ENCODE measurements around the gene ROBO2.

The ROBO2 gene

GRCh38 chr3:77427528-77427927 lies 387.6 kb downstream of the ROBO2 start:
- no peak for DNase-seq

DNA sequence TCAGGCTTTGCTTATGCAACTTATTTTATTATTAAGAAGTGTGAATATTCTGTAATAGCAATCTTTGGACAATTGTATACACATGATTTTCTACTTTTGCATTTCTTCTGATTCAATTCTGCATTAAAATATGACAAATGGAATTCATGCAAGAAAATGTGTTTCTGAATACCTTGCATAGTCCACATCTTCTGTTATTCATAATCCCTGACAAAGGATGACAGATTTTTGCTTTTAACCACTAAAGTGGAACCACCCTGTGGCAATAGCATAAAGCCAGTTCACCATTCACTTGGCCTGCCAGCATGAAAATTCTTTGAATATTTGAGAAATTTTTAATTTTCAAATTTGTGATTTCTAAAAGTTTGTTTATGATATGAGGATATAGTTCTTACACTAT lies 397.0 kb downstream of the ROBO2 start:
- no peak for DNase-seq

GRCh38 chr3:77446084-77446483 lies 406.2 kb downstream of the ROBO2 start:
- no peak for DNase-seq

- DNase-seq: no peak
Observed at GRCh38 chr3:77446761-77447160, 406.9 kb downstream of the ROBO2 start.

DNA sequence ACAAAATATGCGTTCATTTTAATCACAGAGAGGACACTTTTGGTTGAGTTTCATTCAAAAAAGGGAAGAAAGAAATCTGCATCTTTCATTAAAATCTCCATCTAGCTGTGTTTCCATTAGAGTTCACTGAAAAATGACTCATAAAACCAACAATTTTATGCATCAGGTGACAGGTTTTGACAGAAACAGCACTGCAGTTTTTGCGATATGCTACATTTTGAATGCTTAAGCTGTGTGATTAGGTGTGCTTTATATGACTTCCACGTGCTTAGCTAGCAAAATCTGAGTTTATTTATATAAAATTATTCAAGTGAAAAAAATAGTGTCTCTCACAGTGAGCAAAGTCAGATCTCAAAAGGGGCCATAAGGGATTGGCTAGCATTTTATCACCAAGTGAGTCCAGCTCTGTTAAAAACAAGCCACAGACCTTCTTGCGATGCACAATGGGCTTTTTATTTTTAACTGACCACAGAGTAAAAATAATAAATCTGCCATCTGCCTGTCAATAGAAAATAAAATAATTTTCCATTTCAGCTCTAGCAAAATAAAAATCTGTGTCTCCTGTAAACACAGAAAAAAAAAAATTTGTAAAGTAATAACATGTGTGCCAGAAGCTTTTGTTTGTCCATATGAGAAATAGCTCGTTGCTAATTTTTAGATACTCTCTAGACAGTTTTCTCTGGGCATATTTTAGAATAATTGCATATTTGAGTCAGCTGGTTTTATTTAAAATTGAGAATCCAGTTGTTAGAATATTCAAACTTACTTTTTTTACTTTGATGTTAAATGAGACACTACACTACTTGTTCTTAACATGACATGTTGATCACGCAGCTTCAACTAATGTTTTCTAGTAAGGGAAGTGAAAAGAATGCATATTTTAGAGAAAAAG lies 409.8 kb downstream of the ROBO2 start:
- no peak for DNase-seq

- DNase-seq: no peak
Observed at GRCh38 chr3:77456431-77456830, 416.5 kb downstream of the ROBO2 start.

GRCh38 chr3:77456906-77457305 lies 417.0 kb downstream of the ROBO2 start:
- DNase-seq: no peak

DNA sequence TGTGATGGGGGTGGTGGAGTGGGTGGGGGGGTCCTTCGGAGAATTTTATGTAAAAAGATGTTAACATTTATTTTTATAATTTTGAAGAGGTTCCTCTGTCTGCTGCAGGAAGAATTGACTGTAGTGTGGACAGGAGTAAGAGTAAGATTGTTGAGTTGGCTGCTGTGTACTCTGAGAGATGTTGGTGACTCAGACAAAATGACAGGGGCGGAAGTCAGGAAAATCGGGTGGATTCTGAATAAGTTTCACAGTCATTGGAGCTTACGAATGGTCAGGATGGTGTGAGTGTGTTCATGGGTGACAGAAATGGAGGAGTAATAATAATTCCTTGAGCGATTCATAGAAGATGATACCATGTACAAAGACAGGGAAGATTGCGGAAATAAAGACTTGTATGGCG lies 420.0 kb downstream of the ROBO2 start:
- DNase-seq: no peak

- DNase-seq: no peak
Observed at GRCh38 chr3:77460326-77460725, 420.4 kb downstream of the ROBO2 start.

- DNase-seq: no peak
Observed at GRCh38 chr3:77462951-77463350, 423.1 kb downstream of the ROBO2 start.

- DNase-seq: no peak
Observed at GRCh38 chr3:77464111-77464688, 424.3 kb downstream of the ROBO2 start.

DNA sequence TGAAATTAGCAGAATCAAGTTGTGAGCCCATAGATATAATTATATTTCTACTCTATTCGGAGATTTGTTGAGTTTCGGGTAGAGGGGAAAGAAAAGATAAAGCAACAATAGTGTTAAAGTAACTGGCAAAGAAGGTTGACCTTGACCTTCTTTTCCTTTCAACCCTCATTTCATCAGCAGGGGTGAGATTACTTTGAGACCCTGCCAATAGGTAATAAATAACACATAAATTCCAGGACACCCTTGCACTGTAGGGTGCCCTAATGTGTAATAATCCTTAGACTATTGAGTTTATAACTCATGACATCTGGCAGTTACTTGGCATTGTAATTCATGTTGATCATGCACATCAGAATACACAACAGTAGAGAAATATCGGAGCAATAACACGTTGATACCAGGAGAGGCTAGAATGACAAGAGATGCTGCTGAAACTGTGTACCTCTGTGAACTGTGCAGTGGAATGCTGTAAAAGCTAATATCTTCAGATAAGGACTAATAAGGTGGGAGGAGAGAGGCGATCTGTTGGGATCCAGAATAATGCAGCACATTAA lies 426.7 kb downstream of the ROBO2 start:
- no peak for DNase-seq

- DNase-seq: no peak
Observed at GRCh38 chr3:77467702-77468625, 428.1 kb downstream of the ROBO2 start.

GRCh38 chr3:77468626-77469020 lies 428.7 kb downstream of the ROBO2 start:
- DNase-seq: no peak

GRCh38 chr3:77475507-77475906 lies 435.6 kb downstream of the ROBO2 start:
- DNase-seq: no peak

GRCh38 chr3:77479021-77479420 lies 439.1 kb downstream of the ROBO2 start:
- no peak for DNase-seq

DNA sequence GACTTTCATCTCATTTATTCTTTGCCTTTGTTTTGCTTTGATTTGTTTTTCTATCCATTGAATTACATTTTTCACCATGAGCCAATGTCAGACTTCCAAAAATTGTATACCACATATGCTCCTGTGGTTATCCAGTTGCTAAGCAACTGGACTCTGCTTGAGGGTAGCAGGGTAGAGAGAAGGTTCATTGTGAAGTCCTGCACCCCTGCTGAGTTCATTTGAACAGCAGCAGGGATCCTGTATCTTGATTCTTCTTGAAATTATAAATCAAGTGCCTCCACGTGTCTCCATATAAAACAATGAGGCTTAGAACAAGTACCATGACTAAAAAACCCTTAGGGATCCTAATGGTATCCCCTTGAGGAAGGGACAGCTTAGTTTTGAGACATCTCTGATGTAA lies 449.3 kb downstream of the ROBO2 start:
- DNase-seq: no peak

GRCh38 chr3:77491961-77492360 lies 452.1 kb downstream of the ROBO2 start:
- no peak for DNase-seq

DNA sequence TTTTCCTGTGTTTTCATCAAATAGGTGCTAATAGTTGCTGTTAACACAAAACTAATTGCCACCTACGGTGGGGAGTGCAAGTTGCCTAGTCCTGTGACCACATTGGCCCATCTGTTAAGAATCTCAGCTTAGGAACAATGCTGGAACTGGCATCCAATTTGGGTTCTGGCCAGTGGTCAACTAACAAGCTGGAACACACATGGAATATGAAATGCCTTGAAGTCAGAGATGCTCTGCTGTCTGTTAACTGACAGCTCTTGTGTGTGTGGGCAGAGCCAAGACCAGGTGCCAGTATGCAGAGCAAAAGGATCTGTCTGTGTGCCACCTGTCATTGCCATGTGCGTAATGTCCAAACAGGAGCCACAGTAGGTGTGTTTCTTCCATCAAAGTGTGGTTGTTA lies 460.8 kb downstream of the ROBO2 start:
- DNase-seq: no peak

- no peak for DNase-seq
Observed at GRCh38 chr3:77506384-77506783, 466.5 kb downstream of the ROBO2 start.

DNA sequence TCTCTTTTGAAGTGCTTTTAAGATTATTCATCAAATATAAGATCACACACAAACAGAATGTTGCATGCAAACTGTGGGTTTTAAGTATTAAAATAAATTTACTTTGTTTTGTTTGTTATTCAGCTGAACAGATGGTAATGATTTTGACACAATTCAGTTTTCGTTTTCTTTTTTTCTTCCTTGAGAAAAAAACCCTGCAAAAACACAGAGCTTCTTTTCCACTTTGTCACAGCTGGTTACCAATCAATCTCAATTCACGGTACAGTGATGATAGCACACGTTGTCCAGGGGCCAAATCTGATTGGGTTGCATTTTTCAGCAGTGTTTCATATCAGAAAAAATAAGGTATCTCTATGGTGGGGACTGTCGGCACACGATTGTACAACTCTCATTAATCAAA lies 473.6 kb downstream of the ROBO2 start:
- DNase-seq: no peak

- DNase-seq: no peak
Observed at GRCh38 chr3:77514766-77515165, 474.9 kb downstream of the ROBO2 start.

GRCh38 chr3:77524463-77524862 lies 484.6 kb downstream of the ROBO2 start:
- DNase-seq: no peak
